ENCODE data around the gene SOX13.
A peak's percentile ranks its signal among the peaks of the same experiment; 100 is the strongest.

Gene SOX13

DNA sequence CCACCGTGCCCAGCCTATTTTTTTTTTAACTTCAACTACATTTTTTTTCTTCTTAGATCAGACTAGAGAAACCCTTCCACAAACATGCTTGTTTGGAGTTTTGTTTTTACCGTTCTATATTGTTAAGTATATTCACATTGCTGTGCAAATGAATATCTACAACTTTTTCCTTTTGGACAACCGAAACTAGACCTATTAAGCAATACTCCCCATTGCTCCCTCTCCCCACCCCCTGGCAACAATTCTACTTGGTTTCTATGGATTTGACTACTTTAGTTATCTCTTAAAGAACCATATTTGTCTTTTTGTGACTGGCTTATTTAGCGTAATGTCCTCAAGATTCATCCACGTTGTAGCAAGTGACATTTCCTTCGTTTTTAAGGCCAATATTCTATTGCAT is 59.8 kb downstream of the SOX13 start:
- no peak for DNase-seq (ENCODE audit: low read depth)

DNA sequence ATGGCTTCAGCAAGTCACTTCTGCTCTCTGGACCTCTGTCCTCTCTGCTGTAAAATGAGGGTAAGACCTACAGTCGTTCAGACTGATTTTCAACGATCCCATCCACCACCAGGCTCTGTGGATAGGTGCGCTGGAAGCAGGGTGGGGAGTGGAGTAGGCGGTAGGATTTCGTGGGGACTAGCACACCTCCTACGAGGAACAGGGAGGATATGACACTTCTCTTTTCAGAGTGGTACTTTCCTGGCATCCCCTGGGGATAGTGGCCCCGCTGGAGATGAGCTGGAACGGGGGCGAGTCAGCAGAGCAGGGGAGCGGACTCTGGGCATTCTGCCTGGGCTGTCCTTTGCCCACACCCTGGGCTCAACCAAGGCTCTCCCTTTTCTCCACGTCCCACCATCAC is 61.2 kb downstream of the SOX13 start:
- DNase-seq (ENCODE audit: low read depth): no peak

DNA sequence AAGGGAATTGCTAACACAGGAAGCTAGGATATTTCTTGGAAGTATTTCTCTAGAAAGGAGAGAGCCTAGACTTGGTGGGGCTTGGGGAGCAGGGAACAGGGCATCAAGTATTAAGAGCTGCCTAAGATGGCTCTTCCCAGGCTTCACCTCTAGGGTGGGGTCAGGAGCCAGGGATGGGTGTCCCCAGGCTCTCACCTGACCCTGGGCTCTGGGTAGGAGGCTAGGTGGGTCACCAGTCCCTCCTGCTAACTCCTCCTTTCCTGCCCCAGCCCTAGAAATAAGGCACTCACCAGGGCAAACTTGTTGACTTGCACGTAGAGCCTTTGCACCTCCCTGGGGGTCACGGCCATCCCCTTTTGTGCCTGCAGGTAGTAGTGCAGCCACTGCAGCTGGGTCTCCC is 63.9 kb downstream of the SOX13 start:
- no peak for DNase-seq (ENCODE audit: low read depth)

DNA sequence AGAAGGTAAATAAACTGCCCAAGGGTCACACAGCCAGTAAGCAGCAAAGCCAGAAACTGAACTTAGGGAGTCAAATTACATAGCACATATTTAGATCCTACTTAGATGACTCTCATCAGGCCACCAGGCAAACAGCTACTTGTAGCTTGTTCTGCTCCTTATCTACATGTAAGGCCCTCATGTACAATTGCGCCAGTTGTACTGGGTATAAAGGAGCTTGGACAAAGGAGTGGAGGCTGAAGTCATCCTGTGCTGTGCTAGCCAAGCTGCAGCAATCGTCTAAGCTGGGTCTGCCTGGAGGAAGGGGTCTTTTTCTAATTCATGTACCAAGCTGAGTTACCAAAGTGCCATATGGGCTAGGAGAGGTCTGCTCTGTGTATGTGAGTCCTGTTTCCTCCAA is 66.2 kb downstream of the SOX13 start:
- no peak for DNase-seq (ENCODE audit: low read depth)

DNA sequence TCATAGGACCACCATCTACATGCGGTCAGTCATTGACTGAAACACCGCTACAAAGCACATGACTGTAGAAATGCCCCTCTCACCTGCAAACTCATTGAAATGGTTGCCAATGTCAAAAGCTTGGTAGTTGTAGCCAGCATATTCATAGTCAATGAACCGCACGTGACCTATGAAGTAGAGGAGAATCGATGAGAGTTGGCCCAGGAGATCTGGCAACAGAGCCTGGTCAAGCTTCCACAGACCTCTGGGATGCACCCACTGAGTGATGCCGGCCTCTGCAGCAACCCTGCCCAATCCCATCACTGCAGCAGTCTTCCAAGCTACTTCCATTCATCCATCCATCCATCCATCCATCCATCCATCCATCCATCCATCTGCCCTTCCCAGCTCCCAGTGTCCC is 67.0 kb downstream of the SOX13 start:
- no peak for DNase-seq (ENCODE audit: low read depth)

DNA sequence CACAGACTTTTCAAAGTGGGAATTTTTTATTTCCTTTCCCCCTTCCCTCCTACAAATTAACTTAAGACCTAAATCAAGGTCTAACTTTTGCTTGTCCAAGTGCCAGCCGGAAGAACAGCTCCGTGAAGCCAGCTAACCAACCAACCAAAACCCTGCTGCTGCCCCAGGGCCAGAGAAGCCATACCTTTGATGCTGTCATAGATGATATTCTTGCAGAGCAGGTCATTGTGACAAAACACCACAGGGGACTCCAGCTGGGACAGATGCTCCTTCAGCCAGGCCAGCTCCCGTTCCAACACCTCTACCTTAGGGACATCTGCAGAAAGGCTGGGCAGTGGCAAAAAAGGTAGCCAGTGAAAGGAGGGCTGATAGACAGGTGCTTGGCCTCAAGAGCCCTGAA is 68.2 kb downstream of the SOX13 start:
- DNase-seq (ENCODE audit: low read depth): no peak

DNA sequence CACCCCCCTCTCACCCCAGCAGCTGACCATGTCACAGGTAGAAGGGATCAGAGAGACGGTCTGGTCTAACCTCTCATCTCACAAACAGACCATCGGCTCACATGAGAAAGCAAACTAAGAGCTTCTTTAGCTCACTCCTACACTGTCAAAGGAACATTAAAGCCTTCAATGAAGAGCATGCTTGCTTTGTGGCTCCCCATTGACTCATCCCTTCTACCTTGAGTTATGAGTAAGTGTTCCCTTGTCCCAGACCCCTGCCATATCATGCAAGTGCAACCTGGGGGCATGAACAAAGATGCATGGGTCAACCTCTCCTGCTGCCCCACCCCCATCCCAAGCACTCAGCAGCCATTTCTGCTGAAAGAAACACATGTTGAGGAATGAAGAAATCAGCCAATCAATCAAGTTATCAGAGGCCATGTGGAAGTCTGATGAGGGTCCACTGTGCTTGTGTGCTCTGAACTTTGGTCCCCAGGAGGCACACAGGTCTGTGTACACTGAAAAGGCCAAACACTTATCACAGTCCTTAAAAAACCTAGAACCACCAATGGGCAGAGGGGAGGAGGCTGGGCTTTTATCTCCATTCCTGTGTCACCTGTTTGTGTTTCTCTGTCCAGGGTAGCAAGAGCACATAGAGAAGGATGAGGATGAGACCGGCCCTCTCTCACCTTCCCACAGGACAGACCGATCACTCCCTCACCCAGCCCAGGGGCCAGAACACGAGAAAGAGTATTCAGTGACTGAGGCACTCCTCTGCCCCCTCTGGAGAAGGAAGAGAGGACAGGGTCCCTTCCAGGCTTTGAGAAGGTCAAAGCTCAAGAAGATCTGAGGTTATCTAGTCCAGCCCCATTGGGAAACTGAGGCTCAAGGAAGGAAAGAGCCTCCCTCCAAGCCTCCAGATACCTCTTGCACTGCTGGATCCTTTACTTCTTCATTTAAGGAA is 69.4 kb downstream of the SOX13 start:
- no peak for DNase-seq (ENCODE audit: low read depth)

DNA sequence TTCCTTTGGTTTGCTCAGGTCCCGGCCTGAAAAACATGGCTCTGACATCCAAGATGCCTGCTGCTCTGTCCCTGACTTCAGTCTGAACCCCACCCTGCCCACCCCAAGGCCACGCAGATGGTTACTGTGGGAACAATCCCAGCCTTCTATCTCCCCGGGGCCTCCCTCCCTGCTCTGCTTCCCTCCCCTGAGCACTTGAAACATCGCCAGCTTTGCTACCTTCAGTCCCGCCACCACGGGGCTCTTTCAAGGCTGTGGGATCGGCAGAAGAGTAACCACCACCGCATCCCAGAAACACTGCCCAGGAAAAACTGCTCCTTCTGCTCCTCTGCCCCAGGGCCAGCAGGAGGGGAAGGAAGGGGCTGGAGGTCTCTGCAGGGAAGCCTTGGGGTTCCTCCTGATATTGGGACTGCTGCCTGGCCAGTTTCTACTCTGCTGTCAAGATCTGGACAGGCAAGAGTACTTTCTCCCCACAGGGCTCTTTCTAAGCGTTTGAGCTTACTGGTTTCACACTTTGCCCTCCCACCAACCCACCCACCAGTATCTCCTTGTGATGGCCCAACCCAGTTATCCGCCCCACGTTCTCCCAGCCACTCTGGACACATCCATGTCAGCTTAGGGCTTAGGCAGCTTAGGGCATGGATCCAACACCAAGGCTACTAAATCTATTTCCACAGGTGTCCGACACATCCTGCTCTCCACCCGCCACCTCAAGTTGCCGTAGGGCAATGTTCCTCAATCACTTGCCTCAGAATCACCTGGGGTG is 70.5 kb downstream of the SOX13 start:
- DNase-seq (ENCODE audit: low read depth): no peak

DNA sequence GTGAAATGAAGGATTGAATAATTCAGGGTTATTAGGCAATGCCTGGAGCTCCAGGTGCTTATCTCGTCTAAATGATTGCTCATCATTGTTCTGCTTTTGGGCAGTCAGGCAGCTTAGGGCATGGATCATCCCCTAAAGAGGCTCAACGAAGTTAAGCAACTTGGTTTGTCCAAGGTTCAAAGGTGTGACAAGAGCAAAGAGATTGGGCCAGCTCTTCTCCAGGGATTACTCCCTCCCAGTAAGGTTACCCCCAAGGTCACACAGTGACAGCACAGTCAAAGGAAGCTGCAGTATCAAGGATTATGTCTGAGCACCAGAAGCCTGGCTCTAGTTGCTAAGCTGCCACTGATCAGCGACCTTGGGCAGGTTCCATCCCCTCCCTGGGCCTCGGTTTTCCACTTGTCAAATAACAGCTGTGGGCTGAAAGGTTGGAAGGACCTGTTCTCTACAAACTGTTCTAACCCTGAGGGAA is 72.2 kb downstream of the SOX13 start:
- no peak for DNase-seq (ENCODE audit: low read depth)

DNA sequence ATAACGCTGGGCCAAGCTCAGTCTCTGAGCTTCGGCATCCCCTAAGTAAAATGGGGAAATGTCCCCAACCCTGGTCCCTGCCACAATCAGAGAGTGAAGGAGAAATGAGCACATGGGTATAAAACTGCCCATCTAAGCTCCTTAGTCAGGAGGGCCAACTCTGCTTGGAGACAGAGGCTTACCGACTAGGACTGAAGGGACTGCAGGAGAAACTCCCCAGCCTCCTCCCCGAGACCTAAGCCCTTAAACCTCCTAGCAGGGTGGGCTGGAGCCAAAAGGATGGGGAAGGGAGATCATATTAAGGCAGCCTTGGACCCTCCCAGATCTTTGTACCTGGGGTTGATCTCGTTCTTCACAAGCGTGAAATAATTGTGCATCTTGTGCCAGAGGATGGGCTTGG is 73.4 kb downstream of the SOX13 start:
- DNase-seq (ENCODE audit: low read depth): no peak

DNA sequence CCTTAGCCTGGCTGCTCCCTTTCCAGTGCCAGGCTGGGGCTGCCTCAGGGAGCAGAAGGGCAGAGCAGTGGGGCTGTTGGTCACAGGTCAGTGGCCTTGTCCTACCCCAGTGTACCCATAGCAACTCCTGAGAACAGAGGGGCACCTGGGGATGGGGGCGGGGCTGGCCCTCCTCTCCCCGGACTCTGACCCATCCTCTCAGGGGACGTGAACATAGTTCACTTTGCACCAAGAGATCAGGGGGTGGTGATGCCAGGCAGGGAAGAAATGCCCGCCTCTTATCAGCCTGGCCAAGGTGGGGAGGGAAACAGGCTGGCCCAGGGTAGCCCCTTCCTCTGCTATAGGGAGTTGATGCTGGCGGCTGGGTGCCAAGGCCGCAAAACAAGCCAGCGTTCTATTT is 74.0 kb downstream of the SOX13 start:
- no peak for DNase-seq (ENCODE audit: low read depth)

DNA sequence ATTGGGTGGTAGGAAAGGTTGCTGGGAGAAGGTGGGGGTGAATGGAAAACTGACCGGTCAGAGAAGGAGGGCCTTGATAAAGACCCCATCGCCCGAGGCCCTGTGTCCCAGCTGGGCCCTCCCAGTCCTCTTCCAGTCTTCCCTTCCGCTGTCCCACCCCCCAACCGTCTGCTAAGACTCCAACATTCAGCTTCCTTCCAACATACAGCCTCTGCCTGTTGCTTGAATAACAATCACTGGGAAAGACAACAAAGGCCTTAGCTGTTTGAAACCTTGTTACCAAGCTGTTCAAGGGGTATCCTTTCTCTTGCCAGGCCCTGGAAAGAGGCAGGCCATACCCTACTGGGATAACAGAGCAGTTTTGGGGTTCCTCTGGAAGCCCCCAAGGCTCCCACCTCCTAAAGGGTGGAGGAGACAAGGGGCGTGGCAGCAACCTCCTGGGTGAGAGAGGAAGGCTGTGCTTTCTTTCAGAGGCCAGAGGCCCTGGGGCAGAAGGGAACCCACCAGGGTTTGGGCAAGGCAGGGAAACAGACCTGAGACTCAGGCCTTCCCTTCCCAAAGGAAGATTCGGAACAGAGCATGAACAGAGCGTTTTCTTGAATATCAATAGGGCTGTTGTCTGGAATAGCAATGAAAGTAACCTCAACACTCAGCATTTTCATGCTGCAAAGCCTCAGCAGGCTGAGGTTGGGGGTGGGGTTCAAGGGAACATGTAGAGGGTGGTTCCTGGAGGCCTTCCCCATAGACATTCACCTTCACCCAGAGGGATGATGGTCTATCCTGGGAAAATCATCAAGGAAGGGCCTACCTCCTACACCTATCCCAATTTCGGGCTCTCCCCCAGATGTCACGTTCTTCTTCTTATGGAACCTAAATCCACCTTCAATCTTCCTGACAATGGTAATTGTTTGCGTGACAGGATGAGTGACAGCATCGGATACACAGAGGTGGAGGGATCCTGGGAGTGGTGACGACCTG is 74.8 kb downstream of the SOX13 start:
- no peak for DNase-seq (ENCODE audit: low read depth)

DNA sequence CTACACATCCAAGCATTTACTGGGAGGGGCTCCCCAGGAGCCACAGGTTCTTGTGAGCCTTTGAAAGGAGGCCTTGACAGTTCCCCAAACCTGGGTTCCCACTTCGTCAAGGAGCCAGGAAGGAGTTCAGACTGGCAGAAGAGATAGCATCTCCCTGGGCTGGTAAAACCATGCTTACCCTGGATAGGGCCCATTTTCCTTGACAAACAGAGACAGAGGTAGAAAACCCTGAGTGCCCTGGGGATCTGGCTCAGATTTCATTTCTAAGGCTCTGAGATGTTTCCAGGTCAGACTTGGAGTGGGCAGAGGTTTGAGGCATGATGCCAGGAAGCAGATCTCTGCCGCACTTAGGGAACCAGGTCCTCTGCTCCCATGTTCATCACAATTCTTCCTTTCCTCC is 76.2 kb downstream of the SOX13 start:
- DNase-seq (ENCODE audit: low read depth): no peak

DNA sequence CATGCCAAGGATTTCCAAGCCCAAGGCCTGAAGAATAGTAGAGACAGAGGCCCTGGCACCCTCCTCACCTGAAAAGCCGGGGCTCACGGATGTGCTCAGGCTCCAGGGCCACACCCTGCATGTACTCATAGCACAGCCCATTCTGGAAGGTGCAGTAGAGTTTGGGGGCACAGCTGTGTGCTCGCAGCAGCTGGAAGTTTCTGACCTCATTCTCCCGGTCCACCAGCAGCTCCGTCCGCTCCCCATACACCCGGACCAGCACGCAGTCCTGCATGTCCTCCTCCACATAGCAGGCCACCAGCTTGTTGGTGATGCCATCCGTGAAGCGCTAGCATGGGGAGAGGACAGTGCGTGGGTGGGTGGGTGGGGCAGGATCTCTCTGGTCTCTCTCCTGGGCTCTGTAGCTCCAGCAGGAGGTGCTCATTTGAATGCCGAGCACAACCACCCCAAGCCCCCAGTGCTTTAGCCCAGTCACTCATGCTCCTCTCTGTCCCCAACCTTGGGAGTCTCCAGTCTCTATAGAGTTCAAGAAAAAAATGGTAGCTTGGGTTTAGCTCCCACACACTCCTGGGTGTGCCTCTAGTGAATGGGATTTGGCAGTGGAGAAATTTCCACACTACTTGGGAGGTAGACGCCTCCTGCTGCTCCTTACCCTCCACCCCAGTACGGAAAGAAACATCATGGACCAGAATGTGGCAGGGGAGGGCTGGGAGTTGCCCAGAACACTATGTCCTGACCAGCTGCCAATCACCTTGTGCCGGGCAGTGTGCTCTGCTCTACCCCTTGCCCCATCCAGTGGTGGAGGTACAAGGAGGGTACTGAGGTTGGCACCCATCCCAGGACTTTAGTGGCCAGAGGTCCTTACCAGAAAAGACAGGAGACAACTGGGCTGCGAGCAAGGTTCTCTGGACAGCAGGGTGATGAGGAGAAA is 77.0 kb downstream of the SOX13 start:
- no peak for DNase-seq (ENCODE audit: low read depth)

DNA sequence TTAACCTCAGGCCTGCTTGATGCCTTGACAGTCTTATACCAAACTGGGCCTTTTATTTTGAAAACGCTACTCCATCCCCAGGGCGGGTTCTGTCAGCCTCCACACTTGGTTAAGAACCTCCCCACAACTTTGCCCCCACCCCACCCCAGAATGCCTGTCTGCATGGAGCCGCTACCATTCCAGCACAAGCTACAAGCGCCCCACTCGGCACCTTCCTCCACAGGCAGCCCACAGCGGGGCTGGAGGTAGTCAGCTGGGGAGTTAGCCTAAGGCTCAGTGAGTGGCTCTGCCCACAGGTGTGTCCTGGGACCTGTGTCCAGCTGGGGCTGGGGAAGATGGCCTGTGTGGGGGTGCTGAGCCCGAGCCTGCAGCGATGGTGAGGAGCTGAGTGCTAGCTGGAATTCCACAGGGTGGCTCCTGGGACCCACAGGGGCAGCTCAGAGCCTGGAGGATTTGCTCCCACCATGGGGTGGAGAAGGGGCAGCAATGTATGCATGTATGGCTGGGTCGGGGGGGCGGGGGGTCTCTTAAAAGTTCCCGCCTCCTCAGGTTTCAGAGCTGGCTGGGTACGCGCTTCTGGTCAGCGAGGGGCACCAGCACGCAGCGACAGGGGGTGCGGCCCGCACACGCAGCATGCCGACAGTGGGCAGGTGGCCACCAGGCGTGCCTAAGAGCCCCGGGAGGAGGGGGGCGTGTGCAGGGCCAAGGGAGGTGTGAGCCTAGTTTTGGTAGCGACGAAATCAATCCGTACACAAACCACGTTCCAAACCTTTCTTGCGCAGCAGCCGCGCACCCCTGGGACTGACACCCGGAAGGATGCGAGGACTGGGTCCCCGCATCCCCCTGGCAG is 78.0 kb downstream of the SOX13 start:
- no peak for DNase-seq (ENCODE audit: low read depth)

DNA sequence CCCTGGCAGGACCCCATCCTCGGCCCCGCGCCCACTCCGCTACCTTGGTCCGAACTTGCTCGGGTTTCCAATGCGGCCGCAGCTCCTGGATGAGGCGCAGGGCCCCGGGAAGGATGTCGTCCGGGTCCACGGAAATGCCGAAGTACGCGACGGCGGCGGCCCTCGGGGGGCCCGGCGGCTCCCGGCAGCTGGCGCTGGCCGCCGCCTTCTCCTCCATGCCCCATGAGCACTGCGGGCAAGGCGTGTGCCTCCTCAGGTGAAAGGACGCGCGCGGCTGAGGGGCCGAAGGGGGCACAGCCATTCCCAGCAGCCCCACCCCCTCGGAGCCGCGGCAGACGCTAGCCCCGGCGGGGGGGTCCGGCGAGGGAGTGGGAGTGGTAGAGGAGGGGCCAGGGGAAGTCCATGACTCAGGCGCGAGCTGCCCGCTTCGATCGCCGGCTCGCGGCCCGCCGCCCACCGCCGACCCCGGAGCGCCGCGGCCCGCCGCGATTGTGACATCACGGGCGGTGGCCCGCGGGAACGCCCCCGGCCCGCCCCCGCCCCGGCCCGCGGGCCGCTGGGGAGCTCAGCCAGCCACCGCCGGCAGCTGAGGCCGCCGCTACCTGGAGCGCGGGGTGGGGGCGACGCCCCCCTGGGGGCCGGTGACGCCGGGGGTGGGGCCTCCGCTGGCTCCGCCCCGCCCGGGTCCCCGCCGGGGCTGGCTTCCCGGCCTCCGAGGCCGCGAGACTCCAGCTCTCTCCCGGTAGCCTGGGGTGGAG is 78.8 kb downstream of the SOX13 start, which contains the start of gene ETNK2:
Gene ETNK2 (minus strand): TSS at position 493 of the 758 bp plus-strand sequence. CDS start 192 bp downstream, at position 301.
- DNase-seq (ENCODE audit: low read depth): peak; percentile 15

DNA sequence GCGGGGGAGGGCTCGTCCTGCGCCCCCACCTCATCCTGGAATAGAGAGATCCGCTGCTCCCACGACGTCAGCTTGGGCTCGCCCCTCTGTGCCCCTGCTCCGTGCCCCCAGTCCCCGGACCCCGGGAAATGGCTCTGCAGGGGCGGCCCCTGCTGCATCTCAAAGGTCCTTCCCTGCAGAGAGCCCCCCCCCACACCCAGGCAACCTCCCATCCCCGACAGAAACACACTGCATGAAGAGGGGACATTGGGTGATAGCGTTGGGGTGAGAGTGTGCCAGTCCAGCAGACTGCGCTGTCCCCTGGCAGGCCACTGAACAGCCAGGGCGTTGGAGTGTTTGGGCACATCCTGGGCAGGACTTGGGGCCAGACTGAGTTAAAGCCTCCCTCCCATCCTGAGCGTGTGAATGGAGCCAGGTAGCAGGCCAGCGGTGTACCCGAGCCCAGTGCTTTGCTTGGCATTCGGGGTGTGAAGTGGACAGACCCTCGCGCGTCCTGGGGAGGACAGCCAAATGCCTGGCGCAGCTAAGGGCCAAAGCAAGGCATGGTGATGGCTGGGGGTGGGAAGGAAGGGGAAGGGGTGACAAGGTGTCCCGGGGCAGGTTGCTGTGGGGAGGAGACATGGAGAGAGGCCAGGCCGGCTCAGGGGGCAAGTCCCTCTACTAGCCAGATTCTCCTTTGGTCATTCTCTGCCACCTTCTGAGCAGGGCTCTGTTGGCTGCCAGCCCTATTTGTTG is 79.6 kb downstream of the SOX13 start:
- DNase-seq (ENCODE audit: low read depth): no peak

DNA sequence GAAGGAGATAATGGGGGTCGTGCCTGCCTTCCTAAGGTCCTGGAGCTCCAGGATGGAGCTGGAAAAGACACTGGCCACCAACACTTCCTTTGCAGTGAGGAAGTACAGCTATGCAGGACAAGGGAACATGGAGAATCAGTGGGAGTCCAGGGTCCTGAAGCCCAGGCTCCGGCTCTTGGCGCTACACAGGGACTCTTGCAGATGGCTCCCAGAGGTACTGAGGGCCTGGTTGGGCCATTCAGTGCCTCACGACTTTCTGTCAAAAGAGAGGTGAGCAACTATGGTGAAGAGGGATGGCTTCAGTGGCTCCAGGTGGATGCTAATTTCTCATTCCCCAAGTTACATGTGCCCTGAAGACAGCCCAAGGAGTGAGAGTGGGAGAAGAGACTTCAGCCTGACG is 80.8 kb downstream of the SOX13 start:
- no peak for DNase-seq (ENCODE audit: low read depth)
